Stimulated activated CD8-positive, alpha-beta memory T cell treated with anti-CD3 and anti-CD28 coated beads, Interleukin-4, amount 100 ng/mL, for 24 hours (primary cell): Measurements from ENCODE around the gene DNAJC6.

Source experiments
- DNase-seq: peaks from one replicate; pipeline ENCODE4 v3.0.0-alpha.2; 2020; ENCODE audit warnings: low read depth

DNAJC6 gene

DNA sequence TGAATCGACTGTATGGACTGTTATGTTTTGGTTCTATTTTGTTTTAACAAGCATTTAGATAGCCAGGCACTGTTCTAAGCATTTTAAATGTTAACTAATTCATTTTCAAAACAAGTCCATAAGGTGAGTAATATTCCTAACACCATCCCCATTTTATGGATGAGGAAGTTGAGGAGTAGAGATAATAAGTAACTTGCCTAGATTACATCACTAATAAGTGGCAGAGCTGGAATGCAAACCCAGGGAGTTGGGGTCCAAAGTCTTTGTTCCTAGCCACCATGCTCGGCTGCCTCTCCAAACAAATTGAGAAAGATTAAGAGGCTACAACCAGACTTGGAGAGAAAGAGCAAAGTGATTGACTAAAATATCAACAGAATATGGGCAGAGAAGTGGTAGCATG is 98.5 kb downstream of the DNAJC6 start:
- no peak for DNase-seq

DNA sequence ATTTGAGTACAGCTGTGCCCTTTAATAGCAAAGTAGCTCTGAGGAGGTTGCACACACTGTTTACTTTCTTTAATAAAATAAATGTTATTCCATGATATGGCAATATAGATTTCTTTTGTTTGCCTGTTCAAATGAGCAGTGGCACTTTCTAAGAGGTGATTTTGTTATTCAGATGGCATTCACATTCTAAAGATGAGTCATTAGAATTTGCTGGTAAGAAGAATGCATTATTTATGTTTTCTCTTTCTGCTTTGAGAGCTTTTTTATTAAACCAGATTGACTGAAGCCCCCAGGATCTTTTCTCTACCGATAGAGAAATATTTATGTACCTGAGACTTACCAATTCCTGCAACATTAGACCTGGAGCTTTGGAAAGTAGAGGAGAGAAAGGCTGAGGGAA is 100.0 kb downstream of the DNAJC6 start:
- DNase-seq, result no peak

DNA sequence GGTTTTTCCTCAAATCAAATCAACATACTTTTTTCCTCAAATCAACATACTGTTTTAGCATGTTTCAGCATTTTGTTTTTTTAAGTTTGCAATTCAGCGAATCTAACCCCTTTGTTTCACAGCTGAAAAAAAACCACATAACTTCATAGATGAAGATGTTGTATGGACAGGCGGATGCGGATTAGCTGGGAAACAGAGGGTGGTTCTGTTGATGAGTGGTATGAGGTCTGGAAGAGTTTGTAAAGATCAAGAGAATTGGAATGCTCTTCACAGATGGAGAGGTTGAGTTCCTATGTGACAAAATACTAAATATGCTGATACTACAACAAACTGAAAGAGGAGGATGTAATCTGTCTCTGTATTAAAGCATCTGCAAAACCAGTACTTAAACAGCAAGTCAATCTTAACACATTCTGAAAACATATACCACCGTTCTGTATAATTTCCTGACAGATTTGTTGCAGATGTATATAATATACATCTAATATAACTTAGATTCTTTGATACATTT is 100.5 kb downstream of the DNAJC6 start:
- DNase-seq, result no peak

DNA sequence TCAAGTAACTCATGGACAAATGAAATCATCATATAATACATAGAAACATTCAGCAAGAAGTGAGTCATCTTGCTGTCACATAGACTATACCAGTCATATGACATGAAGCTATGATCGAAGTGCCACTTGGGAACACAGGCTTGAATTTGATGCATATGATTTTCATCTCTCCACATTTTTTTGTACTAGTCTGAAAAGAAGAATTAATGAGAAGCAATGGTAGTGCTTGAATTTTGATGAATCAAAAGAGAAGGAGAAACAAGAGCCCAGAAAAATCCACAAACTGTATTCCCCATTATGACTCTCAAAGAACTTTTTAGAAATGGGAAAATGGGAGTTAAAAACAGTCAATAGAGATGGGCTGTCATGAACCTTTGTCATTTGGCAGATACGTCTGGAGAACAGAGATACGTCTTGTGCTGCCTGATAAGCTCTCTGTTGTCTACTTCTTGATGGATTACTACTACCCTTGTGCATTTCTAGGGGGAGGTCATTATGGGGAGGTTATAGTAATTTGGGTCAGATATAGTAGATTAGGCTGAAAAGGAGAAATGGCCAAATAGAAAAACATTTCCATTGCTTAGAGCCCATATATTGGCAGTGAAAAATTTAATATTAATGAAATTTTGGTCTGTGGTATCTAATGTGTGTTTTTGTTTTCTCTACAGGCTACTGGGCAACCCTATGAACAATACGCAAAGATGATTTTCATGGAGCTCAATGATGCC is 103.1 kb downstream of the DNAJC6 start:
- no peak for DNase-seq

DNA sequence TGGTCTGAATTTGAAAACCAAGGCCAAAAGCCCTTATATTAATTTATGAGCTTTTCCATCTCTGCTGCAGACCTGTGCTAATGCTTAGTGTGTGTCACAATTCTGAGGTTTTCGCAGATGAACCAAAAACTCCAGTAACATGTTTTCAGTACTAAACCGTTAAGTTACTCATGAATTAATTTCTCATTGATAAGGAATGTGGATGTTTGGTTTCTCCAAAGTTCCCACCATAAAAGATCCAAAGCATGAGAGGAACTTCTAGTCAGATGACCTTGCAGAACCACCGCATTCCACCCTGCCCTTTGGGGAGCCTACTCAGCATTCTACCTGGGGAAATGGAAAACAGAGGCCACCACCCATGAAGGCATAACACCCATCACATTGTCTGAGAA is 103.6 kb downstream of the DNAJC6 start:
- DNase-seq, result no peak

DNA sequence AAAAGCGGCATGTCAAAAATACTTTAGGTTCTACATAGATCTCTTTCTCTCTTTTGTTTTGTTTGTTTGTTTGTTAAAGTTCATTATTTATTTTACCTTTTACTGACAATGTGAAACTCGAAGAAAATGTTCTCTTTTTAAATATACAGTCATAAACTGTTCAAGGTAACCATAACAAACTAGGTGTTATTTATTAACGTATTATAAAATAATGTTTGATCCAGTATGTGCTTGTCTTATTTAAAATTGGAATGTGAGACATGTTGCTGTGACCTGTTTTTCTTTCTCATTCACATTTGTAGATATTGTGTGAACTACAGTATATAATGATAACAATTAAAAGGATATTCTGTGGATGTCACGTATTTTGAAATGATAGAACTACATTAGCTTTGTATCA is 105.2 kb downstream of the DNAJC6 start:
- no peak for DNase-seq

DNA sequence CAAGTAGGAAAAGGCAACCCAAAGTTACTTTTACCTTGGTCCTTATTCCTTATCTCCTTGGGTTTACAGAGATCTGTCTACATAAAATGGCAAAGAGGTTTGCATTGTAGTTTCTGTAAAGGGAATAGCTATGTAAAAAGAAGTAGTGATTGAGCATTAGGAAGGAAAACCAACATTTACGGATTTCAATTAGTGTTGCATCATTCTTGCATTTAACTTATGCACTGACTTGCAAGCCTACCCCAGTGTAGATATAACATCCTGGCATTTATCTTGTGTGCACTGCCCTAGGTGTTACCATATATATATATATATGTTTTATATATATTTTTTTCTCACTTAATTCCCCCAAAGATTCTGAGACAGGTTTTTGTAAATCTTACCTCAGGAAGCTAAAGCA is 107.4 kb downstream of the DNAJC6 start:
- DNase-seq, result no peak

DNA sequence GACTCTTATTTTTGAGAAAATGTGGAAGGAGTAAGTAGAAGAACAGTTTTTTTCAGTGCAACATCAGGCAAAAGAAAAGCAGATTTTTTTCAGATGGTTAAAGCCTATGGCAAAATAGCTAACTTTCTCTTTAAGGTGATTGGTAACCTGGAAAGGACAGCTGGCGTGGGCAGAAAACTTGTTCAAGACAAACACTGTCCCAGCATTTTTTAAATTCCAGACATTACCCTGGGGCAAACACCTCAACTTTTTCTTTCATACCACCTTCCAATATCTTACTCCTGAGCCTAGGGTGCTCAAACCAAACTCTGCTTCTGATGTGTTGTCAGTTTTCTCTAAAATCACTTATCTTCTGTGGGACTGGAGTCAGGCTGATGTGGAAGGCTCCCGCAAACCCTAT is 108.4 kb downstream of the DNAJC6 start:
- DNase-seq, result no peak

DNA sequence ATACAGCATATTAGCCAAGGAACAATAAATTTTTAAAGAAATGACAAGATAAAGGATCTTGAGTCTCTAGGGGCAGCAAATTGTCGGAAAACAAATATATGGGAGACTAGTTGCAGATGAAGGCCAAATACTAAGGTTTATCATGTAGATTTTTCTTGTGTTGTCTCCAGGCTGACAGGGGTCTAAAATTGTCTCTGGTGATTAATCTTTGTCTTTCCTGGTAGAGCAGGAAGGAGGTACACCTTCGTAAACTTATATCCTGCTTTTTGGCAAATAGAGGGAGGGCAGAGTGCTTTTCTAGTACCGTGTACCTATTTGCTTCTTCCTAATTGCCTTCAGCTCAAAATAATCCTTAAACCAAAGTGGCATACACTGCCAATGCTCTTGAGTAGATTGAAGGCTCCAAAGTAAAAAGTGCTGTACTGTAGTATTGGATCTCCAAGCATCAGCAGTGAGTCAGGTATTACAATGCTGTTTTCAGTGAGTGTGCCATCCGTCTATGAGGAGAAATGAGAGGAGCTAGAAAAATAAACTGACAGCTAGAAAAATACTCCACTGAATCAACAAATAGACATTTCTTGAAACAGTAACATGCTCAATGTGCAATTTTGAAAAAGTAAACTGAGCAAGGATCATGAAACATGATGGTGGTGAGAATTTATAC is 109.3 kb downstream of the DNAJC6 start:
- no peak for DNase-seq

DNA sequence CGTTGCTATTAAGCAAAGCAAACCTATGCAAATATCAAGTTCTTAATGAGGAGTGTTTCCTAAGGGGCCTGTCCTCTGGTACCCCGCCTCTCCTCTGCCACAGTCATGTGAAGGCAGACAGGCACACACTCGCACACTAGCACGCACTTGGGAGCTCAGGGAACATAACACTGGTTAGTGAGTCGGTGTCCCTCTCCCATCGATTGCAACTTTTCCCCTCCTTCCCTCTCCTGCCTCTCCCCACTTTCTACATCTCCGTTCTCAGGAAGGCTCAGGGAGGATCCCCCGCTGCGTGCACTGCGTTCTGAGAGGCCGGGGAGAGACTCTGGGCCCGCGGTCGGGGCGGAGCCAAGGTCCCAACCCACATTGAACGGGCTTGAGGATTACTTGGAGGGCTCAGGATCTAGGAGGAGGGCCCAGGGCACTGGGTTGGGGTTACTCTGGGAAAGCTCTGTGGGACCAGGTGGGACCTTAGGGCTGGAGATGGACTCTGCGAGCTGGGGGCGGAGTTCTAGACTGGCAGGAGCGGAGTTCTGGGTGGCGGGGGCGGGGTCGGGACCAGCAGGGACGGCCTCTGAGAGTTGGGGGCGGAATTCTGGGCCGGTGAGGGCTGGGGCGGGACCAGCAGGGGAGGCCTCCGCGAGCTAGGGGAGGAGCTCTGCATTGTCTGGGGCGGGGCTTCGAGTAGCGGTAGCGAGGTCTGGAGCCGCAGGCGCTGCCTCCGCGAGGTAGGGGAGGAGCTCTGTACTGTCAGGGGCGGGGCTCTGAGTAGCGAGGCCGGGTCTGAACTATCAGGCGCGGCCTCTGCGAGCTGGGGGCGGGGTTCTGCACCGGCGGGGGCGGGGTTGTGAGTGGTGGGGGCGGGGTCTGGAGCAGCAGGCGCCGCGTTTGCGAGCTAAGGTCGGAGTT is 110.6 kb downstream of the DNAJC6 start:
- peak; percentile 96 for DNase-seq

DNA sequence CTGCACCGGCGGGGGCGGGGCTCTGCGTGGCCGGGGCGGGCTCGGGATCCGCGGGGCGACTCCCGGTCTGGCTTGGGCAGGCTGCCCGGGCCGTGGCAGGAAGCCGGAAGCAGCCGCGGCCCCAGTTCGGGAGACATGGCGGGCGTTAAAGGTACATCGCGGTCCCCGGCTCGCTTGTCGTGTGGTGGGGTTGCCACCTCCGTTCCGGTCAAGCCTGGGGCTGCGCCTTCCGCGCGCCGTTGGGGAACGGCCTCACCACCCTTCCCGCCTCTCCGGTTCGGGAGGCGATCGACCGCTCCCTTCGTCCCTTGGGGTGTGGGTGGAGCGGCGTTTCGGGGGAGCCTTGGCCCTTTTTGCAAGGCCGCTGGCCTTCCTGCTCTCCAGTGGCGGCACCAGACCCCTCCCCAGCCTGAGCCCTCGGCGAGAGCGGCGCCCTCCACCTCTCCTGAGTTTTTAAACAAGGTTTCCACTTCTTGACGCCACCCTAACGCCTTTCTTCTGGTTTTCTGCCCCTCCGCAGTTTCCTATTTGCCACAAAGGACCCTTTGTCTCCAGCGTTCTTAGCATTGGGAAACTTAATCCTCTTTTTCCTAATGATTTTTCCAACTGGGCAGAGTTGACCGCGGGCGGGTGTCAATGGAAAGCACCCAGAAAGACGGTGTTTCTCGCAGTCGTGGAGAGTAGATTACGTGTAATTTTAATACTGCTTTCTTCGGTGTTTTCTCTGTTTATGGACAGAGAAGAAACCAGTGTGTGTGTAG is 111.4 kb downstream of the DNAJC6 start, which contains the start of the genes LEPR and LEPROT:
TSS of gene LEPR (plus strand) at position 79 of the 761 bp plus-strand sequence. CDS start 144,898 bp downstream, outside the sequence.
TSS of gene LEPROT (plus strand) at position 79 of the 761 bp plus-strand sequence. CDS start at position 136, 57 bp downstream.
- no peak for DNase-seq

DNA sequence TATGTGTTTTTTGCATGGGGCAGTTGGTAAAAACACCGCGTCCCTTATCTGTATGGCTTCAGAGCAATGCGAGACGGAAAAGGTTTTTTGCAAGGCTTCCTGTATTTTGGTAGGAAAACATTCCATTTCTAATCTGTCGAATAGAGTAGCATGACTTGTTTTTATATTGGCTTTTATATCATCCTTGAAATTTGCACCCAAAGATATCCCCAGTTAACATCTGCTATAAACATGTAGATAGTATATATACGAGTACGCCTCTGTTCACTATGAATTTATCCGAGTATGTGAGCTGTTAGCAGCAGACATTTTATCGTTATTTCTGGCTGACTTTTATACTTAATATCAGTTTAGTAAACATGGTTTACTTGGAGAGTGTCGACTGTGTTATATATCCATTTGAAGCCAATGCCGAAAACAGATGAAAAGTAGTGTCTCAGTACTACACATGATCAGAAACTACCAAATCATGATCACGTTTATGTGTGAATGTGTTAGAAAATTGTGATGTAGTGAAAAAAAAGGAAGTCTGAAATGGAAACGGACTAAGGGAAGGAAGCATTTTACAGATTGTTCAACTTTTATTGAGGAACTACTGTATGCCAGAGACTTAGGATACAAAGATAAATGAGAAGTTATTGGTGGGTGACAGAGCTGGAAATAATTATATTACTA is 112.1 kb downstream of the DNAJC6 start:
- no peak for DNase-seq

DNA sequence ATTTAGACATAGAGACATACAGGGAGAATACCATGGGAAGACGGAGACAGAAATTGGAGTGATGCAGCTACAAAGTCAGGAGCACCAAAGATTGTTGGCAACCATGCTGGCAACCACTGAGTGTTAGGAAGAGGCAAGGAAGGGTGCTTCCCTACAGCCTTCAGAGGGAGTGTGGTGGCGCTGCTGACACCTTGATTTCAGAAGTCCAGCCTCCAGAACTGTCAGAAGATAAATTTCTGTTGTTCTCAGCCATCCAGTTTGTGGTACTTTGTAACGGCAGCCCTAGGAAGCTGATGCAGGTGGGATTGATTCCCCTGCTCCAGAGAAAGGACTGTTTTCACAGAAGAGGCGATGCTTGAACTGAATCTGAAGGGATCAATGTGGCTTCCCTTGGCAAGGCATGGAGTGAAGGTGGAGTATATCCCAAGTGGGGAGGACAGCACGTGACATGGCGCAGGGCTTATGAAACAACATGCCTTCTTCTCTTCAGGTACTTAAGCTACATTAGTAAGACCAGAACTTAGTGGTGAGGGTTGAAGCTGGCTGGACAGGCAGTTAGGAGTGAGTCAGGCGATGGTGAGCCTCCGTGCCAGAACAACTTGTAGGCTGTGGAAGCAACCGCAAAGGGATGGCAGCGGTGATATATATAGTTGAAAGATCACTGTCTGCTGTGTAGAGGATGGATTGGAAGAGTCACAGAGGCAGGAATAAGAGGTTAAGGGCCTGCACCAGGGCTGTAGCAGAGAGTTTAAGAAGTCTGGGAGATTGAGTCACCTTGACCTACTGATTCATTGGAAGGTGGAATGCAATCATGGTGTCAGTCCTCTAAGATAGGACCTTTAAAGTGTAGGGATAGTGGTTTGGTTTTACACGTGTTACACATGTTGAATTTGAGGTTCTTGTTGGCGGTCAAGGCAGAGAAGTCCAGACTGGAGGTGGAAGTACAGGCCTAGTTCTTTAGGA is 113.2 kb downstream of the DNAJC6 start:
- DNase-seq, result no peak

DNA sequence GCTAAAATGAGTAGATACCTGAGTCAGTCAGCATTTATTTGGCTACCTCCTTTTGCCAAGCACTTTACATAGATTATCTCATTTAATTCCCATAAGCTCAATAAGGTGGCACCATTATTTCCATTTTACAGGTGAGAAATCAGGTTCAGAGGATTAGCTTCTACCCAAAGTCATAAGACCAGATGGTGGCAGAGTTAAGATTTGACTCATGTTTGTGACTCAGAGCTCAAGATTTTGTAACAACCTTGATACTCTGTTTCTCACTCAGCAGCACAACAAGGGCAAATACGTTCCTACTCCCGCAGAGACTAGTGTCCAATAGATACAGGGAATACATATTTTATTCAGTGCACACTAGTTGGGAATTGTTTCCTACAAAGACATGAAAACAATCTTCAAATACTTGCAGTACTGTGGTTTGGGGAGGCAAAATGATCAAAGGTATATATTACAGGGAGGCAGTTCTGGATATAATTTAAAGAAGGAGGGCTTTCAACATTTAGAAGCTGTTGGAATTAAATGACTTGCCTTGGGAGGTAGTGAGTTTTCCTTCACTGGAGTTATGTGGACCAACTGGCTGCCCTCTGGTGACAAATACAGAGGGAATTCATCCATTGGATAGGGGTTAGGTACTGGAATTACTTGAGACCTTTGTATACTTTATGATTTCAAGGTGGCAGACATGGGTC is 114.7 kb downstream of the DNAJC6 start:
- DNase-seq, result no peak

DNA sequence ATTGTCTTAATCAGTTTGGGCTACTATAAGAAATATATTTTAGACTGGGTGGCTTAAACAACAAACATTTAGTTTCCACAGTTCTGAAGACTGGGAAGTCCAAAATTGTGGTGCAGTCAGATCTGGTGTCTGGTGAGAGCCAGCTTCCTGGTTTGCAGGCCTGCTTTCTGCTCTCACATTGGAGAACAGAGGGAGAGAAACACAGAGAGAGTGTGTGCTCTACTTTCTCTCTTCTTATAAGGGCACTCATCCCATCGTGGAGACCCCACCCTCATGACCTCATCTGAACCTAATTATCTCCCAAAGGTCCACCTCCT is 115.2 kb downstream of the DNAJC6 start:
- DNase-seq, result no peak

DNA sequence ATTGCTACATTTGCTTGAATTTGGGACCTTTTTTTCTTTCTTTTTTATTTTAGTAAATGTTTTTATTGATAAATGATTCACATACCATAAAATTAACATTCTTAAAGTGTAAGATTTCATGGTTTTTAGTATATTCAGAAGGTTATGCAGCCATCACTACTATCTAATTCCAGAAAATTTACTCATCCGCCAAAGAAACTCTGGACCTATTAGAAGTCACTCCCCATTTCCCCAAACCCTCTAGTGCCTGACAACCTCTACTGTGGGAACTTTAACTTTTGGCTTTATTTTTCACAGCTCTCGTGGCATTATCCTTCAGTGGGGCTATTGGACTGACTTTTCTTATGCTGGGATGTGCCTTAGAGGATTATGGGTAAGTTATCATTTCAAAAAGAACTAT is 115.7 kb downstream of the DNAJC6 start:
- DNase-seq, result no peak

DNA sequence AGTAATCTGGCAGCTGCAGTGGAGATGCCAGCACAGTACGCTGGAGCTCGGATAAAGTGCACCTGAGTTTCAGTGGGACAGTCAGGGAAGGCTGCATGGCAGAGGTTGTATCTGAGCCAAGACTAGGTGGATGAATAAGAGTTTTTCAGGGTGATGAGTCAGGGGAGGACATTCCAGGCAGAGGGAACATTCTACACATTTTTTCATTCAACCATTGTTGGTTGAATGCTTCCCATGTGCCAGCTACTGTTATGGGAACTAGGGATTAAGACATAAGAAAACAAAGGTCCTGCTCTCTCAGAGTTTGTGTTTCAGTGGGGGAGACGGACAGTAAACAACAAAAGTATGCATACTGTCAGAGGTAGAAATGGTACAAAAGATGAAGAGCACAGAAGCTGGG is 116.4 kb downstream of the DNAJC6 start:
- no peak for DNase-seq

DNA sequence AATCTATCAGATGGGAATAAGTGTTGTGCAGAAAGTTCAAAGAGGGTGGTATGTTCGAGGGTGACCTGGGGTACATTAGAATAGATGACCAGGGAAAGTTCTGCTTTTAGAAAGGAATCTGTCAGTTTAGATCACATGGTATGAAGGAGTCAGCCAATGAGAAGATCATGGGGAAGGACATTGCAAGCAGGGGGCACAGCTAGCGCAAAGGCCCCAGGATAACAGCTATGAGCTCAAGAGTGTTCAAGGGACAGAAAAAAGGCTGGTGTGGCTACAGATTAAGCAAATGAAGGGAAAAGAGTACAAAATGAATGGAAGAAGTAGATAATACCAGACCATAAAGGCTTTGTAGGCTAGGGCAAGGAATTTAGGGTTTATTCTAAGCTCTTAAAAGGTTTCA is 119.7 kb downstream of the DNAJC6 start:
- DNase-seq, result no peak

DNA sequence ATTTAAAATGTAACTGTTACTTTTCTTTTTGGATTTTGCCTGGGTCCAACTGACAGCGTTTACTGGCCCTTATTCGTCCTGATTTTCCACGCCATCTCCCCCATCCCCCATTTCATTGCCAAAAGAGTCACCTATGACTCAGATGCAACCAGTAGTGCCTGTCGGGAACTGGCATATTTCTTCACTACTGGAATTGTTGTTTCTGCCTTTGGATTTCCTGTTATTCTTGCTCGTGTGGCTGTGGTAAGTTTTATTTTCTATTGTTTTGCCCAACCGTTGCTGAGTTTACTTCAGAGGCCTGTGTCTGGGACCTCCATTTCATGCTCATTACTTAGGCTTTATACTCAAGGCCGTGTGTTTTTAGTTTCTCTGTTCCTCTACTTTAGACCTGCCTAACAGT is 120.5 kb downstream of the DNAJC6 start:
- DNase-seq, result no peak
